Measurements from ENCODE around the gene HOXA3. TPM values are rescaled to one million over a fixed set of nuclear protein-coding genes. Genes with fewer than 3 reads are reported as not detected.

Gene HOXA3
- total and polyA plus RNA-seq, 2 of the 13 experiments (the other 11 are each of a cell fraction or from before 2014, with no cell fraction given): 2.9 to 4.6 TPM

- peak; percentile 42 for DNase-seq (ENCODE audit: low spot score)
- Histone ChIP-seq H3K27me3 (ENCODE audit: control insufficient read depth in 1 of 2, insufficient read depth in 2 of 2, low read length in 2 of 2) (peaks cover 6 to 46% of the 10 kb centered on the region in 2 experiments), H2AFZ (ENCODE audit: low read length) (peak overlapping the region; percentile 89), H3K79me2 (ENCODE audit: insufficient read depth, low read length) (peaks cover 5% of the 10 kb centered on the region), H3K9me3 (ENCODE audit: low read length) (no peaks in the 10 kb centered on the region), H4K20me1 (ENCODE audit: insufficient read depth, low read length) (no peaks in the 10 kb centered on the region), H3K36me3 (replicated peaks in 1 of 2; ENCODE audit: control insufficient read depth in 1 of 2, insufficient read depth in 2 of 2, low read length in 2 of 2) (no peaks in the 10 kb centered on the region), H3K4me2 (ENCODE audit: low read depth, low read length) (peak overlapping the region; percentile 88), H3K27ac (ENCODE audit: extremely low read length, insufficient read depth, low read length) (peak overlapping the region; percentile 47), H3K4me3 (replicated peaks in 1 of 3; ENCODE audit: insufficient read depth in 1 of 3, low read depth in 2 of 3, low read length in 3 of 3) (peak overlapping the region; percentile 80 to 88 (median 85)), H3K9ac (ENCODE audit: insufficient read depth, low read depth, low read length) (peak overlapping the region; percentile 76), H3K4me1 (ENCODE audit: insufficient read depth, low read length) (peaks cover 47% of the 10 kb centered on the region)
- WGBS (ENCODE audit: low lambda C conversion rate): 17% methylated on average over 32 of the region's 58 CpGs
- ATAC-seq: peak; percentile 84
- no TSS peak for BruUV-seq (replicated peaks)
- ChIA-PET POLR2A (interaction anchor here (1.2 to 1.9 kb wide), 7 partner anchors 9 to 286 kb away, joined by 3 to 10 read pairs (median 6); partner anchors contain the start of genes HOXA4 and SKAP2), CTCF (ENCODE audit: low intra/inter-chr PET ratio, low total read pairs) (interaction anchor here (1.7 kb wide), 1 partner anchor 10 kb away, joined by 13 read pairs; no protein-coding TSS in a partner anchor)
- FAIRE-seq: no peak
- in situ Hi-C loops (cut with HindIII; ENCODE audit: extremely low pct_ligation_motif_present, low pct_unique_long_range_greater_than_20kb): loop anchor here (25.0 kb wide), 1 partner anchor 1063 kb away; no protein-coding TSS in a partner anchor
- intact Hi-C loops (cut with micrococcal nuclease; ENCODE audit: unreplicated experiment): no loop called here
- TF ChIP-seq GABPB1 (CRISPR knock-in tag; IDR thresholded peaks at IDR 0.05) (peak; percentile 59), RAD21 (CRISPR knock-in tag; IDR thresholded peaks at IDR 0.05) (peak; percentile 74), ZSCAN21 (CRISPR knock-in tag; IDR thresholded peaks at IDR 0.05; ENCODE audit: borderline replicate concordance) (0 out of 2 replicates have a peak, but pooled peaks have one; percentile 68), ZNF788 (CRISPR knock-in tag; IDR thresholded peaks at IDR 0.05; ENCODE audit: borderline replicate concordance) (peak; percentile 35), ZNF367 (CRISPR knock-in tag; IDR thresholded peaks at IDR 0.05; ENCODE audit: borderline replicate concordance) (no peak), ZNF124 (CRISPR knock-in tag; IDR thresholded peaks at IDR 0.05) (no peak), HOXA3 (CRISPR knock-in tag; IDR thresholded peaks at IDR 0.05) (peak; percentile 62; the same call in 1 of the 2 replicates), TMF1 (CRISPR knock-in tag; IDR thresholded peaks at IDR 0.05; ENCODE audit: low read depth) (no peak; the same call in 1 of the 2 replicates), HOXA7 (CRISPR knock-in tag; IDR thresholded peaks at IDR 0.05) (no peak), ZFP90 (CRISPR knock-in tag; IDR thresholded peaks at IDR 0.05; ENCODE audit: borderline replicate concordance) (no peak; the same call in 1 of the 2 replicates), ZNF703 (CRISPR knock-in tag; IDR thresholded peaks at IDR 0.05; ENCODE audit: borderline replicate concordance) (no peak; the same call in 1 of the 2 replicates), REST (IDR thresholded peaks at IDR 0.05; ENCODE audit: borderline replicate concordance in 1 of 2, low read depth in 1 of 2, low read length in 2 of 2) (peak; percentile 1 to 77), ZNF572 (CRISPR knock-in tag; IDR thresholded peaks at IDR 0.05) (no peak), ZNF839 (CRISPR knock-in tag; IDR thresholded peaks at IDR 0.05; ENCODE audit: borderline replicate concordance) (no peak), PLRG1 (conservative IDR thresholded peaks at IDR 0.05) (no peak), ZBTB39 (CRISPR knock-in tag; IDR thresholded peaks at IDR 0.05) (no peak; the same call in 1 of the 2 replicates), RXRA (CRISPR knock-in tag; IDR thresholded peaks at IDR 0.05) (peak; percentile 29; the same call in 1 of the 2 replicates), SRY (CRISPR knock-in tag; IDR thresholded peaks at IDR 0.05) (0 out of 2 replicates have a peak, but pooled peaks have one; percentile 34)
Observed at GRCh38 chr7:27150568-27151340, 1.6 kb downstream of the HOXA3 start.

Measured in HepG2 (cell line).